H9 (cell line): Measurements from ENCODE around the gene FAF1. TPM values are rescaled to one million over a fixed set of nuclear protein-coding genes. Genes with fewer than 3 reads are reported as not detected.

Experiments used
- DNase-seq: peaks from one replicate; pipeline ENCODE4 v3.0.0-alpha.2; 2017
- H2AFZ ChIP-seq: one replicate; pipeline ENCODE4 v1.6.1; 2013; ENCODE audit warnings: mild to moderate bottlenecking, low read length, control low read depth, moderate library complexity
- H2AK5ac ChIP-seq: 2 replicates; pipeline ENCODE4 v1.6.1; 2013; ENCODE audit warnings: low read length, control low read depth, mixed read lengths; ENCODE audit not compliant: insufficient read length
- H2BK120ac ChIP-seq: one replicate; pipeline ENCODE4 v1.6.1; 2013; ENCODE audit warnings: low read depth, mild to moderate bottlenecking, low read length, control low read depth, inconsistent platforms; ENCODE audit not compliant: poor library complexity, severe bottlenecking
- H2BK12ac ChIP-seq: 2 replicates; pipeline ENCODE4 v1.6.1; 2013; ENCODE audit warnings: low read length, control low read depth, mixed read lengths, low read depth; ENCODE audit not compliant: insufficient read length
- H2BK15ac ChIP-seq: 2 replicates; pipeline ENCODE4 v1.6.1; 2013; ENCODE audit warnings: low read depth, low read length, control low read depth
- H2BK20ac ChIP-seq: one replicate; pipeline ENCODE4 v1.6.1; 2013; ENCODE audit warnings: low read depth, mild to moderate bottlenecking, low read length, control low read depth, inconsistent platforms; ENCODE audit not compliant: poor library complexity, severe bottlenecking
- H2BK5ac ChIP-seq: 2 replicates; pipeline ENCODE4 v1.6.1; 2013; ENCODE audit warnings: low read length, control low read depth, mixed read lengths; ENCODE audit not compliant: insufficient read length
- H3K14ac ChIP-seq: 2 replicates; pipeline ENCODE4 v1.6.1; 2013; ENCODE audit warnings: low read length, control low read depth; ENCODE audit not compliant: insufficient read depth
- H3K18ac ChIP-seq: 2 replicates; pipeline ENCODE4 v1.6.1; 2013; ENCODE audit warnings: low read depth, mild to moderate bottlenecking, mixed read lengths, low read length, control low read depth; ENCODE audit not compliant: insufficient read length
- H3K23ac ChIP-seq: 2 replicates; pipeline ENCODE4 v1.6.1; 2013; ENCODE audit warnings: low read length, control low read depth, mixed read lengths, low read depth; ENCODE audit not compliant: insufficient read length
- H3K23me2 ChIP-seq: 2 replicates; pipeline ENCODE4 v1.6.1; 2013; ENCODE audit warnings: low read depth, mild to moderate bottlenecking, mixed read lengths, low read length, control low read depth; ENCODE audit not compliant: insufficient read length, poor library complexity, severe bottlenecking
- H3K27ac ChIP-seq: 2 replicates; pipeline ENCODE4 v1.5.1; 2013; ENCODE audit warnings: low read length, control low read depth, mixed read lengths, low read depth; ENCODE audit not compliant: insufficient read length
- H3K27me3 ChIP-seq: 2 replicates; pipeline ENCODE4 v1.6.1; 2013; ENCODE audit warnings: low read length, control low read depth, inconsistent platforms; ENCODE audit not compliant: insufficient read depth
- H3K4ac ChIP-seq: 2 replicates; pipeline ENCODE4 v1.6.1; 2013; ENCODE audit warnings: low read depth, mild to moderate bottlenecking, control low read depth, inconsistent platforms, low read length, moderate library complexity
- H3K4me1 ChIP-seq: 2 replicates; pipeline ENCODE4 v1.6.1; 2013; ENCODE audit warnings: low read length, control low read depth, inconsistent platforms; ENCODE audit not compliant: insufficient read depth
- H3K4me2 ChIP-seq: 2 replicates; pipeline ENCODE4 v1.6.1; 2013; ENCODE audit warnings: low read length, control low read depth, mixed read lengths; ENCODE audit not compliant: insufficient read length, insufficient read depth
- H3K56ac ChIP-seq: 2 replicates; pipeline ENCODE4 v1.6.1; 2013; ENCODE audit warnings: low read depth, mild to moderate bottlenecking, mixed read lengths, low read length, control low read depth; ENCODE audit not compliant: insufficient read length
- H3K79me1 ChIP-seq: 2 replicates; pipeline ENCODE4 v1.6.1; 2013; ENCODE audit warnings: low read depth, mild to moderate bottlenecking, moderate library complexity, low read length, control low read depth, inconsistent platforms; ENCODE audit not compliant: insufficient read depth, poor library complexity, severe bottlenecking
- H3K79me2 ChIP-seq: 2 replicates; pipeline ENCODE4 v1.6.1; 2013; ENCODE audit warnings: low read length, control low read depth, inconsistent platforms; ENCODE audit not compliant: insufficient read depth
- H3K9ac ChIP-seq: 2 replicates; pipeline ENCODE4 v1.6.1; 2013; ENCODE audit warnings: low read length, control low read depth, mixed read lengths; ENCODE audit not compliant: insufficient read length; ENCODE audit errors: extremely low read depth
- H3K9me3 ChIP-seq: one replicate; pipeline ENCODE4 v1.6.1; 2013; ENCODE audit warnings: low read depth, low read length, inconsistent platforms; ENCODE audit not compliant: control insufficient read depth
- H3T11ph ChIP-seq: one replicate; pipeline ENCODE4 v1.6.1; 2013; ENCODE audit warnings: mild to moderate bottlenecking, low read length, control low read depth, inconsistent platforms
- H4K20me1 ChIP-seq: one replicate; pipeline ENCODE4 v1.6.1; 2013; ENCODE audit not compliant: control insufficient read depth, insufficient read length, insufficient read depth
- H4K5ac ChIP-seq: 2 replicates; pipeline ENCODE4 v1.6.1; 2013; ENCODE audit warnings: low read depth, mild to moderate bottlenecking, mixed read lengths, low read length, control low read depth; ENCODE audit not compliant: insufficient read length
- H4K8ac ChIP-seq: replicated peaks from 2 replicates; pipeline ENCODE4 v1.6.1; 2013; ENCODE audit warnings: low read length, control low read depth, mixed read lengths, low read depth; ENCODE audit not compliant: insufficient read length
- H4K91ac ChIP-seq: 2 replicates; pipeline ENCODE4 v1.6.1; 2013; ENCODE audit warnings: low read depth, mild to moderate bottlenecking, moderate library complexity, mixed read lengths, low read length, control low read depth; ENCODE audit not compliant: insufficient read length
- H3K27ac Mint-ChIP-seq, 3 experiments: 2 replicates in 2 of 3; 3 replicates in 1 of 3; pipeline ENCODE4 v1.8.0; 2020 to 2021; ENCODE audit warnings: mixed read lengths in 3 of 3, mild to moderate bottlenecking in 1 of 3, moderate library complexity in 1 of 3
- H3K27me3 Mint-ChIP-seq: 2 replicates; pipeline ENCODE4 v1.8.0; 2021; ENCODE audit warnings: low read depth, mild to moderate bottlenecking, moderate library complexity, mixed read lengths
- H3K36me3 Mint-ChIP-seq, 3 experiments: 2 replicates in 2 of 3; 3 replicates in 1 of 3; pipeline ENCODE4 v1.8.0; 2020 to 2021; ENCODE audit warnings: low read depth in 3 of 3, mixed read lengths in 3 of 3; ENCODE audit not compliant: insufficient read depth in 1 of 3
- H3K4me1 Mint-ChIP-seq, 2 experiments: 2 replicates each; pipeline ENCODE4 v1.8.0; 2020; ENCODE audit warnings: mixed read lengths in 2 of 2
- H3K4me3 Mint-ChIP-seq, 2 experiments: 2 replicates in 1 of 2; 3 replicates in 1 of 2; pipeline ENCODE4 v1.8.0; 2020 to 2021; ENCODE audit warnings: mild to moderate bottlenecking in 2 of 2, mixed read lengths in 2 of 2, moderate library complexity in 1 of 2
- H3K9me3 Mint-ChIP-seq, 2 experiments: 2 replicates in 1 of 2; 3 replicates in 1 of 2; pipeline ENCODE4 v1.8.0; 2020; ENCODE audit warnings: mild to moderate bottlenecking in 2 of 2, mixed read lengths in 2 of 2, moderate library complexity in 1 of 2
- WGBS: extraction: QIAGEN DNeasy Blood & Tissue Kit; methylation state at CpG from one replicate; pipeline ENCODE4 v1.1.7; 2013; ENCODE audit warnings: missing lambda C conversion rate, low lambda C conversion rate, mixed read lengths; ENCODE audit not compliant: insufficient read length; ENCODE audit errors: extremely low coverage; 5-methylcytosine and 5-hydroxymethylcytosine counted together
- total RNA-seq: library from RNA; stranded (reverse); gene quantifications from 2 replicates; pipeline ENCODE4 v1.2.1, GENCODE V29; 2021
- TF ChIP-seq, protein P1 (sequence below): fragments of 200-600 bp; sonication (generic); conservative IDR thresholded peaks from 3 replicates; pipeline ENCODE4 v1.8.0; 2021; ENCODE audit warnings: antibody characterized with exemption, mild to moderate bottlenecking

FAF1 gene
- total RNA-seq, 1 experiment from 2014 or later = 60.8 TPM

DNA sequence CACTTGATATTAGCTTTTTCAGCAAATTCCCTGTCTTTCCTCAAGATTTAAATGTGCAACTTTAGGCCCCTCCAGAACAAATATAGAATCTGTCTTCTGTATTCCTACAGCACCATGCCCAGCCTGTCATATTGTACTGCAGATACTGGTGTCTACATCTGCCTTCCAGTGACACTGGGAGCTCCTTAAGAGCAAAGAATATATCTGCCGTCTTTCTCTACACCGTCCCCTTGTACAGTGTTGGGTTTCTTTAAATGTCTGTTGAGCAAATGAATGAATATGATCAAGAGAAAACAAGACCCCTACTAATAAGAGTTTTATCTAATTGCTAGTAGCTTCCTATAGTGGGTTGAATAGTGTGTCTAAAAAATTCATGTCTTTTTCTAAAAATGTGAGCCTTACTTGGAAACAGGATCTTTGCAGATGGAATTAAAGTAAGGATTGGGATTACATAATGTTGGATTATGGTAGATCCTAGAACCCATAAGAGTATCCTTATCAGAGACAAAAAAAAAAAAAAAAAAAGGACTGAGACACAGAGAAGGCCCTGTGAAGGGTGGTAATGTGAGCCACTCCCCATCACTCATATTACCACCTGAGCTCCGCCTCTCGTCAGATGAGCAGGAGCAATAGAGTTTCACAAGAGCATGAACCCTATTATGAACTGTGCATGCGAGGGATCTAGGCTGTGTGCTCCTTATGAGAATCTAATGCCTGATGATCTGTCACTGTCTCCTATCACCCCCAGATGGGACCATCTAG is 128.6 kb downstream of the FAF1 start:
- Histone ChIP-seq H3K14ac (no peak overlapping the region), H4K8ac (no peak overlapping the region), H3K56ac (no peak overlapping the region), H3K27ac (no peak overlapping the region), H3K4me2 (no peak overlapping the region), H3K79me1 (no peaks in the 10 kb centered on the region), H2BK15ac (no peak overlapping the region), H3K4ac (no peak overlapping the region), H3K79me2 (no peaks in the 10 kb centered on the region), H3K23me2 (no peaks in the 10 kb centered on the region), H3K4me1 (no peaks in the 10 kb centered on the region), H3K18ac (no peak overlapping the region), H4K91ac (no peak overlapping the region), H2BK12ac (no peak overlapping the region), H4K5ac (no peak overlapping the region), H2BK120ac (no peak overlapping the region), H3T11ph (no peak overlapping the region), H2BK5ac (no peak overlapping the region), H3K23ac (no peak overlapping the region), H3K9me3 (no peaks in the 10 kb centered on the region), H2AFZ (no peak overlapping the region), H2AK5ac (no peak overlapping the region), H3K9ac (no peak overlapping the region), H2BK20ac (no peak overlapping the region), H4K20me1 (no peaks in the 10 kb centered on the region), H3K27me3 (no peaks in the 10 kb centered on the region)
- no CpG with 5 or more reads among the region's 5 CpGs for WGBS
- no peaks in the 10 kb centered on the region for H3K27me3 Mint-ChIP-seq
- H3K27ac Mint-ChIP-seq = no peak overlapping the region
- no peak for DNase-seq
- H3K4me1 Mint-ChIP-seq = no peaks in the 10 kb centered on the region
- TF ChIP-seq, protein P1, sequence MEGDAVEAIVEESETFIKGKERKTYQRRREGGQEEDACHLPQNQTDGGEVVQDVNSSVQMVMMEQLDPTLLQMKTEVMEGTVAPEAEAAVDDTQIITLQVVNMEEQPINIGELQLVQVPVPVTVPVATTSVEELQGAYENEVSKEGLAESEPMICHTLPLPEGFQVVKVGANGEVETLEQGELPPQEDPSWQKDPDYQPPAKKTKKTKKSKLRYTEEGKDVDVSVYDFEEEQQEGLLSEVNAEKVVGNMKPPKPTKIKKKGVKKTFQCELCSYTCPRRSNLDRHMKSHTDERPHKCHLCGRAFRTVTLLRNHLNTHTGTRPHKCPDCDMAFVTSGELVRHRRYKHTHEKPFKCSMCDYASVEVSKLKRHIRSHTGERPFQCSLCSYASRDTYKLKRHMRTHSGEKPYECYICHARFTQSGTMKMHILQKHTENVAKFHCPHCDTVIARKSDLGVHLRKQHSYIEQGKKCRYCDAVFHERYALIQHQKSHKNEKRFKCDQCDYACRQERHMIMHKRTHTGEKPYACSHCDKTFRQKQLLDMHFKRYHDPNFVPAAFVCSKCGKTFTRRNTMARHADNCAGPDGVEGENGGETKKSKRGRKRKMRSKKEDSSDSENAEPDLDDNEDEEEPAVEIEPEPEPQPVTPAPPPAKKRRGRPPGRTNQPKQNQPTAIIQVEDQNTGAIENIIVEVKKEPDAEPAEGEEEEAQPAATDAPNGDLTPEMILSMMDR = no peak
- peaks cover 11 to 24% of the 10 kb centered on the region in 2 experiments; a peak in 4 of 5 replicates for H3K9me3 Mint-ChIP-seq
- no peak overlapping the region for H3K4me3 Mint-ChIP-seq
- peaks cover 21 to 47% (median 22%) of the 10 kb centered on the region in 3 experiments for H3K36me3 Mint-ChIP-seq
